Activated naive CD8-positive, alpha-beta T cell treated with anti-CD3 and anti-CD28 coated beads, Interleukin-2, amount 10 ng/mL, durations not matched to agents 7 days and 5 days (primary cell): ENCODE measurements around the gene PRR29. TPM values are rescaled to one million over a fixed set of nuclear protein-coding genes. Genes with fewer than 3 reads are reported as not detected.

ENCODE experiments used
- ATAC-seq: fragments of 150-1000 bp; cut with Tn5 transposase; one replicate; pipeline ENCODE4 v1.10.0; 2021; ENCODE audit warnings: low read depth, moderate library complexity
- POLR2A ChIA-PET: fragments of 350-600 bp; sonication (Branson Sonifier 250); formaldehyde crosslinking; loops from one replicate; lab custom pipeline; 2021; ENCODE audit warnings: antibody characterized with exemption; lab: Charles Lee
- DNase-seq: peaks from one replicate; pipeline ENCODE4 v3.0.0; 2021
- H3K27ac Mint-ChIP-seq: one replicate; pipeline ENCODE4 v1.8.0; 2022; ENCODE audit warnings: mild to moderate bottlenecking, mixed read lengths
- H3K27me3 Mint-ChIP-seq: one replicate; pipeline ENCODE4 v1.8.0; 2022; ENCODE audit warnings: mild to moderate bottlenecking, moderate library complexity, mixed read lengths
- H3K36me3 Mint-ChIP-seq: one replicate; pipeline ENCODE4 v1.8.0; 2021; ENCODE audit warnings: mild to moderate bottlenecking, mixed read lengths
- H3K4me1 Mint-ChIP-seq: one replicate; pipeline ENCODE4 v1.8.0; 2021; ENCODE audit warnings: mixed read lengths
- H3K4me3 Mint-ChIP-seq: one replicate; pipeline ENCODE4 v1.8.0; 2022; ENCODE audit warnings: mild to moderate bottlenecking, moderate library complexity, mixed read lengths
- H3K9me3 Mint-ChIP-seq: one replicate; pipeline ENCODE4 v1.8.0; 2021; ENCODE audit warnings: mixed read lengths
- total RNA-seq, 2 experiments: library from RNA; stranded (reverse); gene quantifications; one replicate each; pipeline ENCODE4 v1.2.3, GENCODE V29; 2021

Gene PRR29
- total RNA-seq, 2 experiments from 2014 or later = 1.00 to 1.4 TPM

GRCh38 chr17:64037180-64037579 lies 39.0 kb downstream of the PRR29 start:
- H3K36me3 Mint-ChIP-seq = no peaks in the 10 kb centered on the region
- no peak for ATAC-seq
- H3K27ac Mint-ChIP-seq = no peak overlapping the region
- POLR2A ChIA-PET = no interaction called here
- H3K4me1 Mint-ChIP-seq = no peaks in the 10 kb centered on the region
- no peaks in the 10 kb centered on the region for H3K9me3 Mint-ChIP-seq
- peaks cover 1% of the 10 kb centered on the region for H3K27me3 Mint-ChIP-seq
- DNase-seq = no peak
- H3K4me3 Mint-ChIP-seq = no peak overlapping the region

GRCh38 chr17:64037802-64038201 lies 39.7 kb downstream of the PRR29 start:
- Mint-ChIP-seq H3K4me3 (no peak overlapping the region), H3K9me3 (no peaks in the 10 kb centered on the region), H3K4me1 (no peaks in the 10 kb centered on the region), H3K27me3 (peaks cover 1% of the 10 kb centered on the region), H3K36me3 (no peaks in the 10 kb centered on the region), H3K27ac (no peak overlapping the region)
- DNase-seq = no peak
- POLR2A ChIA-PET = no interaction called here
- no peak for ATAC-seq

GRCh38 chr17:64038331-64039105 lies 40.4 kb downstream of the PRR29 start:
- no peak overlapping the region for H3K4me3 Mint-ChIP-seq
- POLR2A ChIA-PET = no interaction called here
- no peaks in the 10 kb centered on the region for H3K9me3 Mint-ChIP-seq
- peaks cover 1% of the 10 kb centered on the region for H3K27me3 Mint-ChIP-seq
- no peaks in the 10 kb centered on the region for H3K36me3 Mint-ChIP-seq
- ATAC-seq (no peak), DNase-seq (no peak)
- no peaks in the 10 kb centered on the region for H3K4me1 Mint-ChIP-seq
- H3K27ac Mint-ChIP-seq = no peak overlapping the region

GRCh38 chr17:64039106-64039400 lies 40.9 kb downstream of the PRR29 start:
- Mint-ChIP-seq H3K4me1 (no peaks in the 10 kb centered on the region), H3K4me3 (no peak overlapping the region), H3K27ac (no peak overlapping the region), H3K36me3 (no peaks in the 10 kb centered on the region), H3K27me3 (no peaks in the 10 kb centered on the region), H3K9me3 (no peaks in the 10 kb centered on the region)
- ATAC-seq (no peak), DNase-seq (no peak)
- POLR2A ChIA-PET = no interaction called here

- H3K4me3 Mint-ChIP-seq = no peak overlapping the region
- no peaks in the 10 kb centered on the region for H3K9me3 Mint-ChIP-seq
- ATAC-seq = no peak
- no peak for DNase-seq
- H3K27me3 Mint-ChIP-seq = no peaks in the 10 kb centered on the region
- no peaks in the 10 kb centered on the region for H3K36me3 Mint-ChIP-seq
- no peak overlapping the region for H3K27ac Mint-ChIP-seq
- POLR2A ChIA-PET = no interaction called here
- no peaks in the 10 kb centered on the region for H3K4me1 Mint-ChIP-seq
These were observed 42.1 kb downstream of the PRR29 start for GRCh38 chr17:64040206-64040605.

- POLR2A ChIA-PET = no interaction called here
- DNase-seq (no peak), ATAC-seq (no peak)
- Mint-ChIP-seq H3K9me3 (no peaks in the 10 kb centered on the region), H3K27me3 (no peaks in the 10 kb centered on the region), H3K4me3 (no peak overlapping the region), H3K27ac (no peak overlapping the region), H3K4me1 (no peaks in the 10 kb centered on the region), H3K36me3 (no peaks in the 10 kb centered on the region)
These were observed 43.8 kb downstream of the PRR29 start for GRCh38 chr17:64041912-64042311.

GRCh38 chr17:64042700-64043485 lies 44.7 kb downstream of the PRR29 start:
- DNase-seq (no peak), ATAC-seq (no peak)
- Mint-ChIP-seq H3K4me1 (no peaks in the 10 kb centered on the region), H3K9me3 (no peaks in the 10 kb centered on the region), H3K36me3 (no peaks in the 10 kb centered on the region), H3K4me3 (no peak overlapping the region), H3K27ac (no peak overlapping the region), H3K27me3 (no peaks in the 10 kb centered on the region)
- POLR2A ChIA-PET = no interaction called here

GRCh38 chr17:64045176-64045575 lies 47.0 kb downstream of the PRR29 start:
- Mint-ChIP-seq H3K27ac (no peak overlapping the region), H3K4me3 (no peak overlapping the region), H3K27me3 (no peaks in the 10 kb centered on the region), H3K36me3 (peaks cover 1% of the 10 kb centered on the region), H3K9me3 (no peaks in the 10 kb centered on the region), H3K4me1 (peaks cover 4% of the 10 kb centered on the region)
- POLR2A ChIA-PET = no interaction called here
- no peak for ATAC-seq
- no peak for DNase-seq

GRCh38 chr17:64048805-64049204 lies 50.7 kb downstream of the PRR29 start:
- H3K27ac Mint-ChIP-seq = no peak overlapping the region
- POLR2A ChIA-PET = interaction anchor here (1.9 to 2.7 kb wide), 2 partner anchors 81 to 97 kb away, joined by 7 to 12 read pairs; partner anchors contain the start of gene ERN1
- no peak overlapping the region for H3K4me3 Mint-ChIP-seq
- H3K4me1 Mint-ChIP-seq = peaks cover 18% of the 10 kb centered on the region
- ATAC-seq (no peak), DNase-seq (no peak)
- H3K27me3 Mint-ChIP-seq = no peaks in the 10 kb centered on the region
- H3K36me3 Mint-ChIP-seq = peaks cover 5% of the 10 kb centered on the region
- H3K9me3 Mint-ChIP-seq = no peaks in the 10 kb centered on the region

- POLR2A ChIA-PET = interaction anchor here (0.7 to 2.7 kb wide), 2 partner anchors 79 to 500 kb away, joined by 3 to 12 read pairs; partner anchors contain the start of gene ERN1
- Mint-ChIP-seq H3K9me3 (no peaks in the 10 kb centered on the region), H3K36me3 (peaks cover 5% of the 10 kb centered on the region), H3K4me1 (peaks cover 21% of the 10 kb centered on the region), H3K27me3 (no peaks in the 10 kb centered on the region), H3K27ac (peak overlapping the region; percentile 81), H3K4me3 (peak overlapping the region; percentile 4)
- DNase-seq (no peak), ATAC-seq (peak; percentile 99)
These were observed 53.0 kb downstream of the PRR29 start for GRCh38 chr17:64051153-64051552.

GRCh38 chr17:64053101-64053500 lies 55.0 kb downstream of the PRR29 start:
- H3K4me1 Mint-ChIP-seq = peaks cover 26% of the 10 kb centered on the region
- no peak overlapping the region for H3K27ac Mint-ChIP-seq
- H3K4me3 Mint-ChIP-seq = no peak overlapping the region
- ATAC-seq = no peak
- H3K36me3 Mint-ChIP-seq = peaks cover 5% of the 10 kb centered on the region
- H3K27me3 Mint-ChIP-seq = no peaks in the 10 kb centered on the region
- POLR2A ChIA-PET = interaction anchor here (0.9 to 1.6 kb wide), 2 partner anchors 11 to 33 kb away, joined by 3 read pairs; partner anchors contain the start of gene ICAM2
- no peaks in the 10 kb centered on the region for H3K9me3 Mint-ChIP-seq
- DNase-seq = no peak
